Endometrium (tissue), 2 donors: ENCODE measurements around the gene IFTAP.
"Not testable (repeated sequence)": the region's sequence is repeated elsewhere in the genome, so short reads cannot be mapped to it uniquely, and the experiment has no call there.

Experiments used
- FAIRE-seq: peaks from 2 replicates; lab custom pipeline; 2012; peaks lifted over from hg19 to GRCh38; lab: Jason Lieb, UNC
- donor health status: control.
- donor health status: control.

Gene IFTAP

GRCh38 chr11:36638556-36638955 is 44.3 kb downstream of the IFTAP start:
- no peak for FAIRE-seq

- no peak for FAIRE-seq
These were observed 63.4 kb downstream of the IFTAP start for GRCh38 chr11:36657610-36658267.

GRCh38 chr11:36661359-36661758 is 67.1 kb downstream of the IFTAP start:
- not testable (repeated sequence) for FAIRE-seq

GRCh38 chr11:36672815-36673450 is 78.6 kb downstream of the IFTAP start:
- no peak for FAIRE-seq

GRCh38 chr11:36679547-36679946 is 85.2 kb downstream of the IFTAP start:
- FAIRE-seq: not testable (repeated sequence)

- no peak for FAIRE-seq
These were observed 89.5 kb downstream of the IFTAP start for GRCh38 chr11:36683818-36684217.

GRCh38 chr11:36684840-36685801 is 90.8 kb downstream of the IFTAP start:
- no peak for FAIRE-seq

GRCh38 chr11:36688132-36688531 is 93.8 kb downstream of the IFTAP start:
- no peak for FAIRE-seq

- no peak for FAIRE-seq
These were observed 94.4 kb downstream of the IFTAP start for GRCh38 chr11:36688571-36689291.

- FAIRE-seq: no peak
These were observed 95.1 kb downstream of the IFTAP start for GRCh38 chr11:36689442-36689841.

- FAIRE-seq: no peak
These were observed 98.4 kb downstream of the IFTAP start for GRCh38 chr11:36692704-36693103.

- FAIRE-seq: no peak
These were observed 99.0 kb downstream of the IFTAP start for GRCh38 chr11:36693139-36693843.

- FAIRE-seq: no peak
These were observed 100.8 kb downstream of the IFTAP start for GRCh38 chr11:36695111-36695510.

- no peak for FAIRE-seq
These were observed 101.3 kb downstream of the IFTAP start for GRCh38 chr11:36695571-36695970.

- FAIRE-seq: no peak
These were observed 102.2 kb downstream of the IFTAP start for GRCh38 chr11:36696550-36696949.

- FAIRE-seq: no peak
These were observed 105.0 kb downstream of the IFTAP start for GRCh38 chr11:36699271-36699670.

- no peak for FAIRE-seq
These were observed 105.9 kb downstream of the IFTAP start for GRCh38 chr11:36700246-36700645.

GRCh38 chr11:36702330-36703054 is 108.2 kb downstream of the IFTAP start:
- no peak for FAIRE-seq

- FAIRE-seq: no peak
These were observed 108.7 kb downstream of the IFTAP start for GRCh38 chr11:36703055-36703404.
